ENCODE measurements around the gene HEBP2.

DNA sequence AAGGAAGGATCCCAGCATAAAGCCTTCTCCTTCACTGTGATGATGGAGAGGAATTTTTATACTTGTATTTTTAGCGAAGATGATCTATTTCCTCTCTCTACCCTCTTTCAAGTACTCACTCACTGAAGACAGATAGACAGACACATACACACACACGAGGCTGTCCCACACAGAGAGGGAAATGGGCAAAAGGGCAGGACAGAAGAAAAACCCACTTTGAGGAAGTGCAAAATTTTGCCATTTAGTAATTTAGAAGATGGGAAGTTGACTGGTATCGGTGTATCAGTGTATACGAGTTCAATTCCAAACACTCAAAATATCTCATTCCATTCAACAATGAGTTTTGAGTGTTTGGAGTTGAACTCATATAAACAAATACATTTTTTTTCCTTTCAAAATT is 30.9 kb downstream of the HEBP2 start:
- TF ChIP-seq, protein P1, sequence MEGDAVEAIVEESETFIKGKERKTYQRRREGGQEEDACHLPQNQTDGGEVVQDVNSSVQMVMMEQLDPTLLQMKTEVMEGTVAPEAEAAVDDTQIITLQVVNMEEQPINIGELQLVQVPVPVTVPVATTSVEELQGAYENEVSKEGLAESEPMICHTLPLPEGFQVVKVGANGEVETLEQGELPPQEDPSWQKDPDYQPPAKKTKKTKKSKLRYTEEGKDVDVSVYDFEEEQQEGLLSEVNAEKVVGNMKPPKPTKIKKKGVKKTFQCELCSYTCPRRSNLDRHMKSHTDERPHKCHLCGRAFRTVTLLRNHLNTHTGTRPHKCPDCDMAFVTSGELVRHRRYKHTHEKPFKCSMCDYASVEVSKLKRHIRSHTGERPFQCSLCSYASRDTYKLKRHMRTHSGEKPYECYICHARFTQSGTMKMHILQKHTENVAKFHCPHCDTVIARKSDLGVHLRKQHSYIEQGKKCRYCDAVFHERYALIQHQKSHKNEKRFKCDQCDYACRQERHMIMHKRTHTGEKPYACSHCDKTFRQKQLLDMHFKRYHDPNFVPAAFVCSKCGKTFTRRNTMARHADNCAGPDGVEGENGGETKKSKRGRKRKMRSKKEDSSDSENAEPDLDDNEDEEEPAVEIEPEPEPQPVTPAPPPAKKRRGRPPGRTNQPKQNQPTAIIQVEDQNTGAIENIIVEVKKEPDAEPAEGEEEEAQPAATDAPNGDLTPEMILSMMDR (IDR thresholded peaks at IDR 0.05) = no peak
- TF ChIP-seq EZH2phosphoT487 (IDR thresholded peaks at IDR 0.05) = no peak
- TF ChIP-seq EZH2 (IDR thresholded peaks at IDR 0.05) = no peak
